Heart left ventricle (tissue), 13 donors: Measurements from ENCODE around the gene ZGPAT.

Source experiments
- POLR2A ChIP-seq, 2 donors: fragments of 450-650 bp; IDR thresholded peaks; one replicate each; pipeline ENCODE4 v1.6.1; 2017; ENCODE audit warnings: antibody characterized with exemption in 2 of 2, mild to moderate bottlenecking in 2 of 2, moderate library complexity in 2 of 2
- TF ChIP-seq, protein P1 (sequence below), 12 donors: fragments of 200-600 bp; sonication (generic) in 4 of 12; IDR thresholded peaks; one replicate each; pipeline versions ENCODE4 v1.5.0 to v1.8.0; 2018 to 2022; ENCODE audit warnings: antibody characterized with exemption in 12 of 12, mild to moderate bottlenecking in 5 of 12
- donor health status: ischemic (EF 13 %, LVEDD 7.1; RV severe dilation, severe dysfunction).
- donor health status: DM: no; HTN: yes; CAD: no.
- donor health status: DM: no; HTN: no; CAD: no.
- donor health status: ischemic (EF 25% LVEDD 6.9; RV normal size, moderate dysfunction).
- donor health status: ischemic (EF 25% LVEDD 5.7; RV mildly dilated, moderate dysfunction).
- donor health status: ischemic (EF 35%, LVEDD 5.7; RV mildly dilated, moderate dysfunction).
- donor health status: nonischemic (EF 11% LVEDD 7.7; RV severe dilation, severe dysfunction).
- donor health status: DM: yes; HTN: yes; CAD: no.
- donor health status: PGD.
- donor health status: ischemic (EF 29% LVEDD 5.4; RV normal size, mild dysfunction).
- donor health status: nonischemic (EF 23%, LVEDD 6.1; RV moderate dilation, normal function).

- TF ChIP-seq, protein P1, sequence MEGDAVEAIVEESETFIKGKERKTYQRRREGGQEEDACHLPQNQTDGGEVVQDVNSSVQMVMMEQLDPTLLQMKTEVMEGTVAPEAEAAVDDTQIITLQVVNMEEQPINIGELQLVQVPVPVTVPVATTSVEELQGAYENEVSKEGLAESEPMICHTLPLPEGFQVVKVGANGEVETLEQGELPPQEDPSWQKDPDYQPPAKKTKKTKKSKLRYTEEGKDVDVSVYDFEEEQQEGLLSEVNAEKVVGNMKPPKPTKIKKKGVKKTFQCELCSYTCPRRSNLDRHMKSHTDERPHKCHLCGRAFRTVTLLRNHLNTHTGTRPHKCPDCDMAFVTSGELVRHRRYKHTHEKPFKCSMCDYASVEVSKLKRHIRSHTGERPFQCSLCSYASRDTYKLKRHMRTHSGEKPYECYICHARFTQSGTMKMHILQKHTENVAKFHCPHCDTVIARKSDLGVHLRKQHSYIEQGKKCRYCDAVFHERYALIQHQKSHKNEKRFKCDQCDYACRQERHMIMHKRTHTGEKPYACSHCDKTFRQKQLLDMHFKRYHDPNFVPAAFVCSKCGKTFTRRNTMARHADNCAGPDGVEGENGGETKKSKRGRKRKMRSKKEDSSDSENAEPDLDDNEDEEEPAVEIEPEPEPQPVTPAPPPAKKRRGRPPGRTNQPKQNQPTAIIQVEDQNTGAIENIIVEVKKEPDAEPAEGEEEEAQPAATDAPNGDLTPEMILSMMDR (IDR thresholded peaks at IDR 0.05) = no peak
- no peak for TF ChIP-seq POLR2A (IDR thresholded peaks at IDR 0.05)
Measured at GRCh38 chr20:63692436-63693082, 15.3 kb upstream of the ZGPAT start.
